Prostate gland (tissue), 2 donors: ENCODE measurements around the gene SEMA7A.

Experiments used
- CTCF ChIP-seq, 4 experiments: fragments of 200-600 bp in 2 of 4; fragments of 450-650 bp in 2 of 4; sonication (generic) in 2 of 4; IDR thresholded peaks; 1 replicate in 3 of 4; 2 replicates in 1 of 4; pipeline ENCODE4 v1.5.1; 2016 to 2019; ENCODE audit warnings: antibody characterized with exemption in 4 of 4, mild to moderate bottlenecking in 2 of 4, moderate library complexity in 2 of 4
- POLR2A ChIP-seq: fragments of 450-650 bp; IDR thresholded peaks from one replicate; pipeline ENCODE4 v1.6.1; 2016; ENCODE audit warnings: antibody characterized with exemption, mild to moderate bottlenecking
- POLR2AphosphoS5 ChIP-seq: sonication (generic); formaldehyde crosslinking; IDR thresholded peaks from one replicate; pipeline ENCODE4 v1.6.1; 2017; ENCODE audit warnings: antibody characterized with exemption

- TF ChIP-seq POLR2AphosphoS5 (no peak), CTCF (IDR thresholded peaks at IDR 0.05) (no peak), POLR2A (no peak)
Observed at GRCh38 chr15:74449643-74450205, 16.0 kb upstream of the SEMA7A start.
